ENCODE data around the gene LRRTM3.

The LRRTM3 gene

GRCh38 chr10:66929375-66929774, 3.5 kb downstream of the LRRTM3 start:
- H3K27ac ChIP-seq: no peak overlapping the region
- no peak for TF ChIP-seq CTCF (conservative IDR thresholded peaks at IDR 0.05; ENCODE audit: low read depth)
- POLR2A ChIA-PET (ENCODE audit: low non-redundant PET): no interaction called here
- no peak for DNase-seq (ENCODE audit: low spot score)
- CTCF ChIA-PET: interaction anchor here (0.6 to 0.7 kb wide), 2 partner anchors 642 to 1171 kb away, joined by 3 to 4 read pairs; no protein-coding TSS in a partner anchor

- POLR2A ChIA-PET (ENCODE audit: low non-redundant PET): no interaction called here
- TF ChIP-seq CTCF (conservative IDR thresholded peaks at IDR 0.05; ENCODE audit: low read depth): peak; percentile 83
- peak; percentile 30 for DNase-seq (ENCODE audit: low spot score)
- no peak overlapping the region for H3K27ac ChIP-seq
- CTCF ChIA-PET: interaction anchor here (0.5 to 1.0 kb wide), 3 partner anchors 9 to 1699 kb away, joined by 3 to 4 read pairs (median 3); no protein-coding TSS in a partner anchor
Measured at GRCh38 chr10:66931340-66931948, 5.6 kb downstream of the LRRTM3 start.

- DNase-seq (ENCODE audit: low spot score): no peak
- POLR2A ChIA-PET (ENCODE audit: low non-redundant PET): no interaction called here
- TF ChIP-seq CTCF (conservative IDR thresholded peaks at IDR 0.05; ENCODE audit: low read depth): no peak
- CTCF ChIA-PET: interaction anchor here (0.5 to 1.0 kb wide), 4 partner anchors 9 to 1699 kb away, joined by 3 to 4 read pairs (median 3); no protein-coding TSS in a partner anchor
- H3K27ac ChIP-seq: no peak overlapping the region
Measured at GRCh38 chr10:66931949-66932343, 6.1 kb downstream of the LRRTM3 start.

- H3K27ac ChIP-seq: no peak overlapping the region
- ChIA-PET CTCF (no interaction called here), POLR2A (ENCODE audit: low non-redundant PET) (no interaction called here)
- TF ChIP-seq CTCF (conservative IDR thresholded peaks at IDR 0.05; ENCODE audit: low read depth): no peak
- no peak for DNase-seq (ENCODE audit: low spot score)
Measured at GRCh38 chr10:66934711-66935110, 8.9 kb downstream of the LRRTM3 start.

- DNase-seq (ENCODE audit: low spot score): no peak
- no peak overlapping the region for H3K27ac ChIP-seq
- ChIA-PET POLR2A (ENCODE audit: low non-redundant PET) (no interaction called here), CTCF (interaction anchor here (0.7 to 1.3 kb wide), 4 partner anchors 10 to 990 kb away, joined by 3 to 4 read pairs (median 4); no protein-coding TSS in a partner anchor)
- no peak for TF ChIP-seq CTCF (conservative IDR thresholded peaks at IDR 0.05; ENCODE audit: low read depth)
Measured at GRCh38 chr10:66940965-66941364, 15.1 kb downstream of the LRRTM3 start.

GRCh38 chr10:66941491-66941890, 15.7 kb downstream of the LRRTM3 start:
- no peak for TF ChIP-seq CTCF (conservative IDR thresholded peaks at IDR 0.05; ENCODE audit: low read depth)
- DNase-seq (ENCODE audit: low spot score): no peak
- ChIA-PET CTCF (interaction anchor here (1.0 kb wide), 1 partner anchor 990 kb away, joined by 4 read pairs; no protein-coding TSS in a partner anchor), POLR2A (ENCODE audit: low non-redundant PET) (no interaction called here)
- no peak overlapping the region for H3K27ac ChIP-seq

All from RWPE1 (cell line).